HUES6 (cell line): ENCODE measurements around the gene NUP205.

ENCODE experiments used
- H3K27ac ChIP-seq: 2 replicates; pipeline ENCODE4 v1.7.0; 2013; ENCODE audit warnings: low read depth, mild to moderate bottlenecking, low read length, inconsistent platforms
- H3K27me3 ChIP-seq: 2 replicates; pipeline ENCODE4 v1.6.1; 2013; ENCODE audit warnings: low read length; ENCODE audit not compliant: control insufficient read depth, insufficient read depth
- H3K36me3 ChIP-seq: 2 replicates; pipeline ENCODE4 v1.6.1; 2013; ENCODE audit warnings: low read length; ENCODE audit not compliant: control insufficient read depth, insufficient read depth
- H3K4me1 ChIP-seq: 2 replicates; pipeline ENCODE4 v1.6.1; 2013; ENCODE audit warnings: low read length; ENCODE audit not compliant: control insufficient read depth, insufficient read depth
- H3K4me3 ChIP-seq: 2 replicates; pipeline ENCODE4 v1.5.1; 2013; ENCODE audit warnings: low read depth, low read length
- H3K9ac ChIP-seq: one replicate; pipeline ENCODE4 v1.6.1; 2013; ENCODE audit warnings: mild to moderate bottlenecking, low read length
- H3K9me3 ChIP-seq: 2 replicates; pipeline ENCODE4 v1.6.1; 2013; ENCODE audit warnings: low read depth, low read length; ENCODE audit not compliant: control insufficient read depth, insufficient read depth

The NUP205 gene

DNA sequence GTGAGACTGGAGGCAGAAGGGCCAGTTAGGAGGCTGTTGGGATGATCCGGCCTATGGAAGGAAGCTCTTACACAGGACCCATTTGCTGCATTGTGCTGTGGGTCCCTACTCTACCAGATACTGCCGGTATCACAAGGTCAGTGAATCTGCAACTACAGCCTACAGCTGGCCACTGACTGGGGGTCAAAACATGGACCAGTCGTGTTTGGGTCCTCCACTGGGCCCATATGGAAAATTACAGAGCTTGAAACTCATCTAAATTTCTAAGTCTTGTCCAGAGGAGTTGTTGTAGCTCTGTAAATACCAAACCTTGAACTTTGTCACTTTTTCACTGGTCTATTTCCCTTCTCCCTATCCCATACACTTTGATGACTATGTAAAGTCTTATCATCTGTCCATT lies 5.6 kb upstream of the NUP205 start:
- no peaks in the 10 kb centered on the region for H3K27me3 ChIP-seq
- no peaks in the 10 kb centered on the region for H3K36me3 ChIP-seq
- no peaks in the 10 kb centered on the region for H3K9me3 ChIP-seq
- H3K4me3 ChIP-seq: no peak overlapping the region
- H3K9ac ChIP-seq: no peak overlapping the region
- no peak overlapping the region for H3K27ac ChIP-seq
- no peaks in the 10 kb centered on the region for H3K4me1 ChIP-seq

GRCh38 chr7:135553346-135553745 lies 4.4 kb upstream of the NUP205 start:
- no peaks in the 10 kb centered on the region for H3K36me3 ChIP-seq
- no peaks in the 10 kb centered on the region for H3K9me3 ChIP-seq
- H3K27me3 ChIP-seq: no peaks in the 10 kb centered on the region
- H3K4me1 ChIP-seq: no peaks in the 10 kb centered on the region
- no peak overlapping the region for H3K27ac ChIP-seq
- H3K9ac ChIP-seq: no peak overlapping the region
- H3K4me3 ChIP-seq: no peak overlapping the region

- peak overlapping the region; percentile 99 for H3K9ac ChIP-seq
Measured at GRCh38 chr7:135558337-135558767, 635 bp downstream of the NUP205 start.

DNA sequence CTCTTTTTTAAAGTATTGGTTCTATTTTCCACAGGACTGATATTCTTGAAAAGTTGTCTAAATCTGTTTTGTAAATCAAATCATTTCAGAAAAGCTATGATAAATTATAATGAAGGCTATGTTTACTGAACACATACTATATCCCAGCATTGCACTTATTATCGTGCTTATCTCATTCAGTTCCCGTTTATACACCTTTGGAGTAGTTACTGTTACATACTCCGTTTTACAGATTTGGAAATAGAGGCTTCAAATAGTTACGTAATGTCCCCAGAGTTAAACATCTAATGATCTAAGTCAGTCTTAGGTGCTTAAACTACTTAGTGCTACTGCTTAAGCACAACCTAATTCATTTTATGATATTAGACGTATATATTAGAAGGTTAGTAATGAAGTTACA lies 1.2 kb downstream of the NUP205 start:
- no peak overlapping the region; the same call in 1 of the 2 replicates for H3K27ac ChIP-seq

More at GRCh38 chr7:135558337-135558767, 635 bp downstream of the NUP205 start:
- Histone ChIP-seq H3K4me3 (peak overlapping the region; percentile 89), H3K4me1 (peaks cover 23% of the 10 kb centered on the region), H3K27ac (peak overlapping the region; percentile 98), H3K9me3 (no peaks in the 10 kb centered on the region), H3K27me3 (no peaks in the 10 kb centered on the region), H3K36me3 (no peaks in the 10 kb centered on the region)

DNA sequence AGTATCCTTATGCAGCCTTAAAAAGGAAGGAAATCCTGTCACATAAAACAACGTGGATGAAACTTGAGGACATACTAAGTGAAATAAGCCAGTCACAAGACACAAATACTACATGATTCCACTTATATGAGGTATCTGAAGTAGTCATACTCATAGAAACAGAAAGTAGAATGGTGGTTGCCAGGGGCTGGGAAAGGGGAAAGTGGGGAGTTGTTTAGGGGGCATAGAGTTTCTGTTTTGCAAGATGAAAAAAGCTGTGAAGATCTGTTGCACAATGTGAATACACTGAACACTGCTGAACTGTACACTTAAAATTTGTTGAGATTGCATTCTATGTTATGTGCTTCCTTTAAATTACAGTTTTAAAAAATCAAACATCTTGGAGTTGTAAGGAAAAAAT lies 2.9 kb downstream of the NUP205 start:
- no peaks in the 10 kb centered on the region for H3K27me3 ChIP-seq
- peaks cover 2% of the 10 kb centered on the region; the same call in 1 of the 2 replicates for H3K36me3 ChIP-seq
- no peak overlapping the region for H3K4me3 ChIP-seq
- no peak overlapping the region for H3K9ac ChIP-seq
- H3K27ac ChIP-seq: no peak overlapping the region
- H3K9me3 ChIP-seq: no peaks in the 10 kb centered on the region
- H3K4me1 ChIP-seq: peaks cover 23% of the 10 kb centered on the region

More for the DNA sequence above, 1.2 kb downstream of the NUP205 start:
- Histone ChIP-seq H3K9ac (peak overlapping the region; percentile 99), H3K27me3 (no peaks in the 10 kb centered on the region), H3K9me3 (no peaks in the 10 kb centered on the region), H3K4me1 (peaks cover 23% of the 10 kb centered on the region), H3K4me3 (peak overlapping the region; percentile 89), H3K36me3 (no peaks in the 10 kb centered on the region)

GRCh38 chr7:135562720-135563119 lies 5.0 kb downstream of the NUP205 start:
- Histone ChIP-seq H3K9ac (no peak overlapping the region), H3K27ac (peak overlapping the region; percentile 29; the same call in 1 of the 2 replicates), H3K27me3 (no peaks in the 10 kb centered on the region), H3K4me3 (no peak overlapping the region), H3K4me1 (peaks cover 23% of the 10 kb centered on the region), H3K36me3 (peaks cover 9% of the 10 kb centered on the region; the same call in 1 of the 2 replicates), H3K9me3 (no peaks in the 10 kb centered on the region)

GRCh38 chr7:135571834-135572233 lies 14.1 kb downstream of the NUP205 start:
- Histone ChIP-seq H3K36me3 (peaks cover 61% of the 10 kb centered on the region), H3K9me3 (no peaks in the 10 kb centered on the region), H3K27ac (no peak overlapping the region), H3K9ac (no peak overlapping the region), H3K27me3 (no peaks in the 10 kb centered on the region), H3K4me3 (no peak overlapping the region), H3K4me1 (no peaks in the 10 kb centered on the region)

GRCh38 chr7:135573541-135573940 lies 15.8 kb downstream of the NUP205 start:
- Histone ChIP-seq H3K27me3 (no peaks in the 10 kb centered on the region), H3K4me1 (no peaks in the 10 kb centered on the region), H3K9me3 (no peaks in the 10 kb centered on the region), H3K27ac (no peak overlapping the region), H3K36me3 (peaks cover 76% of the 10 kb centered on the region), H3K9ac (no peak overlapping the region), H3K4me3 (no peak overlapping the region)

GRCh38 chr7:135575296-135575695 lies 17.6 kb downstream of the NUP205 start:
- H3K27ac ChIP-seq: no peak overlapping the region
- peaks cover 94% of the 10 kb centered on the region for H3K36me3 ChIP-seq

GRCh38 chr7:135578569-135578968 lies 20.9 kb downstream of the NUP205 start:
- no peak overlapping the region for H3K9ac ChIP-seq
- H3K4me3 ChIP-seq: no peak overlapping the region
- H3K27me3 ChIP-seq: no peaks in the 10 kb centered on the region
- H3K27ac ChIP-seq: no peak overlapping the region
- H3K9me3 ChIP-seq: no peaks in the 10 kb centered on the region
- no peaks in the 10 kb centered on the region for H3K4me1 ChIP-seq
- H3K36me3 ChIP-seq: peaks cover 97% of the 10 kb centered on the region

More at GRCh38 chr7:135575296-135575695, 17.6 kb downstream of the NUP205 start:
- H3K27me3 ChIP-seq: no peaks in the 10 kb centered on the region
- no peaks in the 10 kb centered on the region for H3K9me3 ChIP-seq
- H3K9ac ChIP-seq: no peak overlapping the region
- no peaks in the 10 kb centered on the region for H3K4me1 ChIP-seq
- no peak overlapping the region for H3K4me3 ChIP-seq

DNA sequence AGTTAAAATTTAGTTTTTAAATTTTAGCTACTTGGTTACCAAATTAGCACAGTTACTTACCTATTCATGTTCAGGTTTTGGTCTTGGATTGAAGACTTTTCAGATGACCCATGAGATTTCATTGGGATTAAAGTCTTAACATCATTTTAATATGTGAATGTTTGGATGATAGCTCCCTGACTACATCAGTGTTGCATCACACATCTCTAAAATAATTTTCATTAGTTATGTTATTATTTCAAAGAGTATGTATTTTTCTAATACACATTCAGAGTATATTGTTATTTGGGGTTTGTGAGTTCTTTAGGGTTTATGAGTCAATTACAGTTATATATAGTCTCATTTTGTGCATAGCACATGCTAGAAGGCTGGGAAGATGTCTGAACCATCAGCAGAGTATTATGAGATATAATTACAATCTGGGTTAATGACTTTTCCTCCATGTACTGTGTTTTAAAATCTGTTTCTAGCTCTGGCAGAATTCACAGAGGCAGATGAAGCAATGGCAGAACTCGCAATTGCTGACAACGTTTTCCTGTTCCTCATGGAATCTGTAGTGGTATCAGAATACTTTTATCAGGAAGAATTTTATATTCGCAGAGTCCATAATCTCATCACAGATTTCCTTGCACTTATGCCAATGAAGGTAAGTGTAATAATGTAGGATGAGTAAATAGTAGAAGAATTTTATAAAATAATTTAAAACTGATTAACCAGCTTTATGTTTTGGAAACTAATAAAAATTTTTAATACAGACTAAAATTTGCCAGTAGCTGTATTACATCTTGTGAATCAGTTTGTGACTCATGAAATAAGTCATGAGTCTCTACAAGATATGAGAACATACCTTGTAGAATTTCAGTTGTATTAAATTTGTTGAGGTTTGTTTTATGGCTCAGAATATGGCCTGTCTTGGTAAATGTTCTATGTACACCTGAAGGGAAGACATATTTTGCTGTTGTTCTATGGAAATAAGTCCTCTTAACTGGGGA lies 26.9 kb downstream of the NUP205 start:
- Histone ChIP-seq H3K4me1 (no peaks in the 10 kb centered on the region), H3K9me3 (no peaks in the 10 kb centered on the region), H3K36me3 (peaks cover 97% of the 10 kb centered on the region), H3K27me3 (no peaks in the 10 kb centered on the region), H3K4me3 (no peak overlapping the region), H3K9ac (no peak overlapping the region), H3K27ac (no peak overlapping the region)
